COLO829 (cell line): Measurements from ENCODE around the gene IL17RB.

Source experiments
- DNase-seq: peaks from one replicate; pipeline ENCODE4 v3.0.0; 2012; ENCODE audit warnings: low spot score

IL17RB gene

DNA sequence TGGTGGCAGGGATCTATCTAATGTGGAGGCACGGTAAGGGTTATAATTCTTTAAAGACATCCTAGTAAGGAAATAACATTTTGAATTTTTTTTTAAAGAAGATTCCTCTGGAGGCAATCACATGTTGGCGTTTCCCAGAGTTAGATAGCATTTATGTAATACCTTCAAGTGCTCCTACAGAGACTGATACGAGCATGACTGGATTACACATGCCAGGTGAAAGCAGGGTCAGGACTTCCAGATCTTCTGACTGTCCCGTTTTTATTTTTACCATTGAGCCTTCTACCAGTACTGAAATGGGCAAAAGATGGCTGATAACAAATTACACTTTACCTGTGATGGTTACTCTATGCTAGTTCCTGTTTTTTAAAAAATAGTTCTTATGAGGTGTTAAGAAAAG is 13.8 kb downstream of the IL17RB start:
- DNase-seq: no peak

DNA sequence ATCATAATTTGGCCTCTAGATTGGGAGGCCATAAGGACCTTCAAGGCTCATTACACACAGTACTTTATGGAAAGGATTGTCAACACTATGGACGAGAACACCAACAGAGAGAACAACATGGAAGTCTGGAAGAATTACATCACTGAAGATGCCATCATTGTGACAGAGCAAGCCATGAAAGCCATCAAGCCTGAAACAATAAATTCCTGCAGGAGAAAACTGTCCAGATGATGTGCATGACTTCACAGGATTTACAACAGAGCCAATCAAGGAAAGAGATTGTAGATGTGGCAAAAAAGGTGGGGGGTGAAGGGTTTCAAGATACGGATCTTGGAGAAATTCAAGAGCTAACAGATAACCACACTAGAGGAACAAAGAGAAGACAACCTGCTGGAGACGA is 15.9 kb downstream of the IL17RB start:
- no peak for DNase-seq

DNA sequence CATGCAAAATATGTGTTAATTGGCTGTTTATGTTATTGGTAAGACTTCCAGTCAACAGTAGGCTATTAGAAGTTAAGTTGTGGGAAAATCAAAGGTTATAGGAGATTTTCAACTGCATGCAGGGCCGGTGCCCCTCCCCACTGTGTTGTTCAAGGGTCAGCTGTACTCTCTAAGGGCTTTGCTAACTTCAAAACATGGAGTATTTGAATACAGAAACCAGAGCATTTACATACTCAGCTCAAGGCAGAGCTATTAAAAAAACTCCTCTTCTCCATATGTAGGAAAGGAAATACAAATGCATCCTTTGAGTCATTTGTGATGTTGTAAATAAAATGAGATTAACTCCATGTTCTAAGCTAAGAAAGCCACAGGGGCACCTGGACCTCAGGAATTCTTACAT is 16.8 kb downstream of the IL17RB start:
- no peak for DNase-seq

GRCh38 chr3:53865732-53866499 is 19.5 kb downstream of the IL17RB start:
- no peak for DNase-seq

GRCh38 chr3:53880396-53881345 is 34.3 kb downstream of the IL17RB start:
- no peak for DNase-seq

DNA sequence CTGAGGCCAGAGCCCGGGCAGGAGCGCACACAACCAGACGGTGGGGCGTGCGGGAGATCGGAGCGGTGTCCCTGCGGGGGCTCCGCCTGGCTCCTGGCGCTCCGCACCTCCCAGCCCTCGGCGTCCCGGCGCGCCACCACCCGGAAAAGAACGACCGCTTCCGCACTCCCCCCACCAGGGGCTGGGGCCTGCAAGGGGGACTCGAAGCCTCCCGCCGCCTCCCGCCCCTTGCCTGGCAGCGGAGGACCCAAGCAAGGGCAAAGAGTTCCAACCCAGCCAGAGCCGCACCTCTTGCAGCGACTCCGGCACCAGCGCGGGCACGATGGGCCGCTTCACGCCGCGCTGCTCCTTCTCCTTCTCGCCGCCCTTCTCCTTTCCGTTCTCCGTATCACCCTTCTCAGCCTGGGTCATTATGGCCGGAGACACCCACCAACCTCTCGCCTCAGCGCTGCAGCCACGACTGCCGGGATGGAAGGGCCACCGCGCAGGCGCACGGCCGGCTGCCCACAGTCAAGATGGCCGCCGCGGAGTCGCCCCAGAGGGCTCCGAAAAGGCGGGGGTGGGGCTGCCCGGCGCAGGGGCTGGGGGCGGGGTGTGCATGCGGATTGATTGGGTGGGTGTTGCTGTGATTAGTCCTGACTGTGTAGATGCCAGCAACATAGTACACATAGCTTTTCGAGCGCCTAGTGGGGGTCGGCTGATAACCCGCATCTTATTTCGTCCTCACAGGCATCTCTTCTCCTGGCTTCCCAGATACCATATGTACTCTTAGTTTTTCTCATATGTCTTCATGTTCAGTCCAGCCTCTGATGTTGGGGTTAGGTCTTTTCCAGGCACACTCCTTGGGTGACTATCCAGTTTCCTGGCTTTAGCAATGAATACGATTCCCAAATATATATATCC is 35.6 kb downstream of the IL17RB start, which contains the start of gene ACTR8:
Gene ACTR8 (minus strand): TSS at position 462 of the 903 bp plus-strand sequence. CDS start 51 bp downstream, at position 411.
- peak; percentile 86 for DNase-seq

GRCh38 chr3:53883008-53883407 is 36.6 kb downstream of the IL17RB start:
- DNase-seq: no peak

GRCh38 chr3:53884623-53885022 is 38.3 kb downstream of the IL17RB start:
- DNase-seq: no peak

DNA sequence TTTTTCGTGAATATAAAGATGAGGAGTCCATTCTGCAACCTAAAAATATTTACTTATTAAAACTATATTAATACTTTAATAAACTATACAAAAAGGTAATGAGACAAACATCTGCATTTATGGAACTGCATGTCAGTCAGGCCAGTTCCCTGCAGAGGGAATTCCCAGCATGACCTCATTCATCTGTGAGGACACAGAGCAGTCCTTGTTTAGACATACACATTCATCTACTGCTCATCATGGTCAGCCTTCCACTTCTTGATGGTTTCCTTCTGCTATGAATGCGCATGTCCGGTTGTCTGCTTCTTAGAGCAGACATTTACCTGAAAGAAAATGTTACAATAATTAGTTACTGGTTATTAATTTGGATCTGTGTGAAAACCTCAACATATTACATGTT is 38.9 kb downstream of the IL17RB start:
- peak; percentile 68 for DNase-seq

GRCh38 chr3:53887446-53887845 is 41.1 kb downstream of the IL17RB start:
- no peak for DNase-seq

GRCh38 chr3:53888232-53888631 is 41.9 kb downstream of the IL17RB start:
- no peak for DNase-seq

DNA sequence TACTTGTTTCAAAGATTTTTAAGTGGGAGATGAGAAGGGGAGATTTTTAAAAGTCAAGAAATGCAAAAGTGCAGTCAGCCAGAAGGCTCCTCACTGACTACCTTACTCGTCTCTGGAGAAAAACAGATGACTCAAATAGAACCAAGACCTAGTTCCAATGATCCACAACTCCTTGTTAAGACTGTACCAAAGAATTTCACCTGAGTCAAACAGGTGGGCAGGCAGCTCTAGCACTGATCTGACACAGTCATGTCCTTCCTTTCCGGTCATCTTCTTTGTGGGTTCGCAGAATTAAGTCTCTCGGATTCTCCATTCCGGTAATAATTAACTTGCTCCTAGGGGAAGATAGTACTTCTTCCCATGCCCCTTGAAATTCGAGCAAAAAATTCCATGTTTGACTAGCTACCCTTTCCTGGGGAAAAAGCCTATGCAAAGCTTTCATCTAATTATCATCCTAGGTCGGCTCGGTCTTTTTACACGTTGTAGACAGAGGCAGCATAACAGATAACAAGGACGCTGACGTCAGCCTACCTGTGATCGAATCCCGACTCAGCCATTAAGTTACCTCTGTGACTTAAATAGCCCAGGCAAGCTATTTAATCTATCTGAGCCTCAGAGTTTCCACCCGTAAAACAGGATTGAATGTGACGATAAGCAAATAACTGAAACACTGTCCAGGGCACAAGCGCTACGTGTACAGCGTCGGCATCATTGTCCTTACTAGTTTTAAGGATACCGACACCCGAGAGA is 44.5 kb downstream of the IL17RB start:
- no peak for DNase-seq

- peak; percentile 97 for DNase-seq
Measured at GRCh38 chr3:53891497-53892285, 45.3 kb downstream of the IL17RB start, which contains the start of gene SELENOK. TSS of gene SELENOK (minus strand) at chr3:53891859.

- DNase-seq: no peak
Measured at GRCh38 chr3:53892286-53892637, 45.9 kb downstream of the IL17RB start.

DNA sequence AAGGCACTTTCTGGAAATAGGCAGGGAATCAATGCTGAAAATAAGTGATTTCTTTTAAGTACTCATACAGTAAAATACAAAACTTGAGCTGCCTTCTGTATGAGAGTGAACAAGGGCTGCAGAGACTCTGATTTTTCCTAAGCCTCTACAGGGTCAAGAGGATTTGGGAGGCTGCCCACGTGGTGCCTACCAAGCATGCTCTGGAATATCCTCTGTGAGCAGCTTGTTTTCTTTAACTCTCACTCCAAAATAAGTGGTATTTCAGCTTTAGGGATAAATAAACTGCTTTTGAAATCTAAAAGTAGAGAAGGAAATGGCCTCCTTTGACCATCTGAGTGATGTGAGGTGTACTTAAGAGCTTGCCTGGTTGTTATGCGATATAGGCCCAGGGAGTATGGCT is 53.4 kb downstream of the IL17RB start:
- DNase-seq: no peak

GRCh38 chr3:53900666-53901331 is 54.4 kb downstream of the IL17RB start:
- DNase-seq: no peak

DNA sequence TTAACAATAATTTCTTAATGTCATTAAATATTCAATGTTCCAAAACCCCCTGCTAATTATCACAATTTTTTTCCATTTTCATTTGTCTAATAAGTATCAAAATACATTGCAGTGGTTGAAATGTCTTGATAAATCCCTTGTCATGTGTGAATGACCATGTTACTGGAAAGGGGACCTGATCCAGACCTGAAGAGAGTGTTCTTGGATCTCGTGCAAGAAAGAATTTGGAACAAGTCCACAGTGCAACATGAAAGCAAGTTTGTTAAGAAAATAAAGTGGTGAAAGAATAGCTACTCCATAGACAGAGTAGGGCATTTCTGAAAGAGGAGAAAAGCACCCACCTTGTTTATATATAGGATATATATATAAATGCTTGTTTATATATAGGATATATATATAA is 55.7 kb downstream of the IL17RB start:
- no peak for DNase-seq

DNA sequence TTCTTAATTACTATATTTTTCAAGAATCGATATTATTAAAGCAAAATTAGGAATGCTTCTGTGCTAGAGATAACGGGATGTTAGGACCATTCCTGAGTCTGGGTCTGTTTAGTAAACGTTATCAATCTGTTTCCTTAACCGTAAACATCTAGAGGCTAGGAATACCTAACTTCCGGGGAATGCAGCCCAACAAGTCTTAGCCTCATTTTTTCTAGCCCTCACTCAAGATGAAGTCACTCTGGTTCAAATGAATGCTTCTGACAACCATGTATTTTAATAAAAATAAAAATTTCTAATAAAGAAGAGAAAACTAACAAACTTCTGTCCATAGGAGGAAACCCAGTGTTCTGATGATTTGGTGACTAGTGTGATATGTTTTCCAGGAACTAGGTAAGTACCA is 56.3 kb downstream of the IL17RB start:
- no peak for DNase-seq

- no peak for DNase-seq
Measured at GRCh38 chr3:53913401-53913800, 67.0 kb downstream of the IL17RB start.
